ENCODE results near the gene SEMA3B. TPM values are rescaled to one million over a fixed set of nuclear protein-coding genes. Genes with fewer than 3 reads are reported as not detected.
"Not testable (repeated sequence)": the region's sequence is repeated elsewhere in the genome, so short reads cannot be mapped to it uniquely, and the experiment has no call there.

Gene SEMA3B
- total RNA-seq, 1 donor from 2014 or later = 5.4 TPM

GRCh38 chr3:50303013-50303815 lies 34.3 kb downstream of the SEMA3B start, which contains the start of gene HYAL1:
HYAL1 (minus strand) TSS chr3:50303574; CDS start chr3:50302956, 618 bp downstream.
- H3K4me3 Mint-ChIP-seq (ENCODE audit: unreplicated experiment) = no peak within 1 kb of the TSS
- H3K27ac Mint-ChIP-seq (ENCODE audit: unreplicated experiment) = no peak within 1 kb of the TSS

GRCh38 chr3:50304601-50305000 lies 35.7 kb downstream of the SEMA3B start:
- DNase-seq = no peak
- Mint-ChIP-seq H3K9me3 (ENCODE audit: unreplicated experiment) (peaks cover 2% of the 10 kb centered on the region), H3K4me1 (ENCODE audit: low read depth, unreplicated experiment) (peaks cover 8% of the 10 kb centered on the region), H3K27me3 (ENCODE audit: unreplicated experiment) (peaks cover 9% of the 10 kb centered on the region), H3K27ac (ENCODE audit: unreplicated experiment) (no peak overlapping the region), H3K36me3 (ENCODE audit: unreplicated experiment) (peaks cover 2% of the 10 kb centered on the region), H3K4me3 (ENCODE audit: unreplicated experiment) (no peak overlapping the region)
- no peak for TF ChIP-seq CTCF (IDR thresholded peaks at IDR 0.05; ENCODE audit: partially characterized antibody, unreplicated experiment)

More at GRCh38 chr3:50303013-50303815, 34.3 kb downstream of the SEMA3B start, which contains the start of gene HYAL1:
- Mint-ChIP-seq H3K27me3 (ENCODE audit: unreplicated experiment) (peaks cover 16% of the 10 kb centered on the region), H3K9me3 (ENCODE audit: unreplicated experiment) (peaks cover 6% of the 10 kb centered on the region), H3K36me3 (ENCODE audit: unreplicated experiment) (no peaks in the 10 kb centered on the region), H3K4me1 (ENCODE audit: low read depth, unreplicated experiment) (peaks cover 8% of the 10 kb centered on the region)
- DNase-seq = no peak
- TF ChIP-seq CTCF (IDR thresholded peaks at IDR 0.05; ENCODE audit: partially characterized antibody, unreplicated experiment) = no peak

GRCh38 chr3:50312041-50312440 lies 43.1 kb downstream of the SEMA3B start:
- not testable (repeated sequence) for DNase-seq; H3K27me3 Mint-ChIP-seq (ENCODE audit: unreplicated experiment)
- H3K36me3 Mint-ChIP-seq (ENCODE audit: unreplicated experiment) = peaks cover 12% of the 10 kb centered on the region

GRCh38 chr3:50314342-50314741 lies 45.4 kb downstream of the SEMA3B start:
- no peak for TF ChIP-seq CTCF (IDR thresholded peaks at IDR 0.05; ENCODE audit: partially characterized antibody, unreplicated experiment)
- no peak for DNase-seq
- Mint-ChIP-seq H3K27me3 (ENCODE audit: unreplicated experiment) (peaks cover 9% of the 10 kb centered on the region), H3K4me3 (ENCODE audit: unreplicated experiment) (no peak overlapping the region), H3K36me3 (ENCODE audit: unreplicated experiment) (peaks cover 12% of the 10 kb centered on the region), H3K4me1 (ENCODE audit: low read depth, unreplicated experiment) (peaks cover 5% of the 10 kb centered on the region), H3K9me3 (ENCODE audit: unreplicated experiment) (peaks cover 3% of the 10 kb centered on the region), H3K27ac (ENCODE audit: unreplicated experiment) (no peak overlapping the region)

More at GRCh38 chr3:50312041-50312440, 43.1 kb downstream of the SEMA3B start:
- H3K9me3 Mint-ChIP-seq (ENCODE audit: unreplicated experiment); H3K27ac Mint-ChIP-seq (ENCODE audit: unreplicated experiment); H3K4me1 Mint-ChIP-seq (ENCODE audit: low read depth, unreplicated experiment); H3K4me3 Mint-ChIP-seq (ENCODE audit: unreplicated experiment): not testable (repeated sequence)

- Mint-ChIP-seq H3K4me3 (ENCODE audit: unreplicated experiment) (no peak overlapping the region), H3K36me3 (ENCODE audit: unreplicated experiment) (peaks cover 8% of the 10 kb centered on the region), H3K27me3 (ENCODE audit: unreplicated experiment) (peaks cover 9% of the 10 kb centered on the region), H3K9me3 (ENCODE audit: unreplicated experiment) (peaks cover 3% of the 10 kb centered on the region), H3K27ac (ENCODE audit: unreplicated experiment) (no peak overlapping the region), H3K4me1 (ENCODE audit: low read depth, unreplicated experiment) (peaks cover 5% of the 10 kb centered on the region)
- no peak for TF ChIP-seq CTCF (IDR thresholded peaks at IDR 0.05; ENCODE audit: partially characterized antibody, unreplicated experiment)
- no peak for DNase-seq
Measured at GRCh38 chr3:50314816-50315215, 45.9 kb downstream of the SEMA3B start.

All from glutamatergic neuron (in vitro differentiated cells).